GM12878 (cell line): ENCODE measurements around the gene PDE10A. TPM values are rescaled to one million over a fixed set of nuclear protein-coding genes. Genes with fewer than 3 reads are reported as not detected.
A peak's percentile ranks its signal among the peaks of the same experiment; 100 is the strongest.

ENCODE experiments used
- ATAC-seq: fragments of 200-7000 bp; cut with Tn5 transposase; 3 replicates; pipeline ENCODE4 v1.9.1; 2020; ENCODE audit warnings: mild to moderate bottlenecking, moderate library complexity
- BruUV-seq: library from RNA; stranded (reverse); fragments of 400-500 nt; replicated peaks from 2 replicates; lab custom pipeline; 2021; lab: Mats Ljungman, UMichigan
- CTCF ChIA-PET: fragments of 300-600 bp; sonication (Branson Sonifier 250); formaldehyde crosslinking; extraction: SDS; loops from one replicate; lab custom pipeline; 2021; ENCODE audit warnings: inconsistent platforms; lab: Yijun Ruan, JAX
- POLR2A ChIA-PET: fragments of 350-600 bp; formaldehyde crosslinking; extraction: SDS; loops from one replicate; lab custom pipeline; 2021; ENCODE audit warnings: inconsistent platforms; lab: Charles Lee
- RAD21 ChIA-PET: fragments of 300-600 bp; sonication (Branson Sonifier 250); formaldehyde crosslinking; loops from one replicate; lab custom pipeline; 2023; ENCODE audit warnings: antibody characterized with exemption; ENCODE audit not compliant: unreplicated experiment; lab: Charles Lee
- SMC1A ChIA-PET: fragments of 300-600 bp; sonication (Branson Sonifier 250); formaldehyde crosslinking; loops from one replicate; lab custom pipeline; 2023; ENCODE audit not compliant: unreplicated experiment, uncharacterized antibody; lab: Charles Lee
- DNase-seq: peaks from one replicate; pipeline ENCODE4 v3.0.0-alpha.2; 2011; ENCODE audit warnings: low read depth, low spot score
- FAIRE-seq: peaks from 3 replicates; lab custom pipeline; 2011; peaks lifted over from hg19 to GRCh38; lab: Jason Lieb, UNC
- H2AFZ ChIP-seq: 2 replicates; pipeline ENCODE4 v1.6.0; 2011; ENCODE audit warnings: low read depth, low read length, control low read depth; ENCODE audit not compliant: control insufficient read depth
- H3K27ac ChIP-seq: 2 replicates; pipeline ENCODE4 v1.5.1; 2011; ENCODE audit warnings: control low read depth; ENCODE audit not compliant: control insufficient read depth, insufficient read depth
- H3K27me3 ChIP-seq, 2 experiments: replicated peaks in 1 of 2; 2 replicates each; pipeline versions ENCODE4 v1.6.0 to v1.6.1; 2011; ENCODE audit warnings: low read length in 1 of 2; ENCODE audit not compliant: control insufficient read depth in 2 of 2, insufficient read depth in 2 of 2
- H3K36me3 ChIP-seq, 2 experiments: 2 replicates each; pipeline ENCODE4 v1.5.1; 2011; ENCODE audit warnings: low read length in 1 of 2; ENCODE audit not compliant: control insufficient read depth in 2 of 2, insufficient read depth in 2 of 2
- H3K4me1 ChIP-seq: 2 replicates; pipeline ENCODE4 v1.6.1; 2011; ENCODE audit warnings: mild to moderate bottlenecking, low read length, moderate library complexity, mixed read lengths; ENCODE audit not compliant: control insufficient read depth, insufficient read depth
- H3K4me2 ChIP-seq: 2 replicates; pipeline ENCODE4 v1.6.0; 2011; ENCODE audit warnings: control low read depth; ENCODE audit not compliant: control insufficient read depth, insufficient read depth
- H3K4me3 ChIP-seq: fragments of 200-600 bp; sonication (generic); 2 replicates; pipeline ENCODE4 v1.5.1; 2016
- H3K79me2 ChIP-seq: 2 replicates; pipeline ENCODE4 v1.6.0; 2011; ENCODE audit warnings: low read length; ENCODE audit not compliant: control insufficient read depth, insufficient read depth
- H3K9ac ChIP-seq: 2 replicates; pipeline ENCODE4 v1.8.0; 2011; ENCODE audit warnings: low read length, control low read depth, mixed read lengths; ENCODE audit not compliant: control insufficient read depth, insufficient read depth
- H3K9me3 ChIP-seq: replicated peaks from 3 replicates; pipeline ENCODE4 v1.5.1; 2011; ENCODE audit warnings: mild to moderate bottlenecking, low read length; ENCODE audit not compliant: control insufficient read depth, insufficient read depth
- H4K20me1 ChIP-seq: 2 replicates; pipeline ENCODE4 v1.6.0; 2011; ENCODE audit not compliant: control insufficient read depth, insufficient read depth
- ZNF207 ChIP-seq: fragments of 450-650 bp; IDR thresholded peaks from 2 replicates; pipeline ENCODE4 v1.6.1; 2014; ENCODE audit warnings: antibody characterized with exemption, mild to moderate bottlenecking, borderline replicate concordance
- WGBS: methylation state at CpG from one replicate; pipeline ENCODE4 v1.1.6; 2016; ENCODE audit warnings: low lambda C conversion rate; ENCODE audit not compliant: insufficient replicate concordance, insufficient coverage; ENCODE audit errors: missing lambda C conversion rate; 5-methylcytosine and 5-hydroxymethylcytosine counted together
- in situ Hi-C: fragments of 300-500 bp; cut with MboI; formaldehyde crosslinking; loops from 9 replicates; pipeline ENCODE4 v1.14.3; 2018; ENCODE audit warnings: mixed read lengths
- intact Hi-C: fragments of 100-400 bp; cut with micrococcal nuclease; formaldehyde crosslinking; loops from one replicate; pipeline ENCODE4 v1.14.2; 2022; ENCODE audit not compliant: unreplicated experiment
- polyA plus RNA-seq, 11 experiments: library from polyadenylated mRNA; depleted of rRNA in 4 of 11; unstranded in 6 of 11; stranded (reverse) in 5 of 11; fragments of >200 nt; fragmentation: Nextera tagmentation in 4 of 11; fragmentation: Illumina TruSeq in 1 of 11; extraction: Ambion mirVana in 4 of 11; extraction: Trizol in 1 of 11; gene quantifications; 1 replicate in 1 of 11; 2 replicates in 10 of 11; pipeline versions ENCODE4 v1.2.1 to v1.2.3, GENCODE V29; 2011 to 2016; ENCODE audit warnings: inconsistent platforms in 2 of 11, missing spikeins in 2 of 11, low read depth in 1 of 11
- total RNA-seq, 4 experiments: library from RNA; depleted of rRNA in 3 of 4; stranded (reverse); fragments of >200 nt in 3 of 4; fragmentation: Illumina TruSeq in 1 of 4; extraction: Trizol in 1 of 4; gene quantifications; 2 replicates each; pipeline versions ENCODE4 v1.2.1 to v1.2.3, GENCODE V29; 2013 to 2021
- TF ChIP-seq, protein P1 (sequence below): fragments of 450-650 bp; IDR thresholded peaks from 2 replicates; pipeline ENCODE4 v1.6.1; 2016; ENCODE audit warnings: mild to moderate bottlenecking

The PDE10A gene
- total and polyA plus RNA-seq, 10 of the 15 experiments (the other 5 are each of a cell fraction or from before 2014, with no cell fraction given), result under 0.01 to 1.3 (median 0.03) TPM; not detected in 2

- WGBS, result 10% methylated on average over 6 of the region's 6 CpGs
- no peak overlapping the region for H3K4me2 ChIP-seq
- in situ Hi-C loops (no loop called here), intact Hi-C loops (no loop called here)
- ATAC-seq, result no peak
- ChIA-PET SMC1A (interaction anchor here (2.0 kb wide), 1 partner anchor 18 kb away, joined by 6 read pairs; no protein-coding TSS in a partner anchor), CTCF (interaction anchor here (2.2 kb wide), 1 partner anchor 18 kb away, joined by 9 read pairs; no protein-coding TSS in a partner anchor), POLR2A (no interaction called here), RAD21 (interaction anchor here (1.6 kb wide), 1 partner anchor 18 kb away, joined by 4 read pairs; no protein-coding TSS in a partner anchor)
- H2AFZ ChIP-seq, result no peak overlapping the region
- FAIRE-seq, result no peak
- BruUV-seq, result no TSS peak
- no peak overlapping the region for H3K4me3 ChIP-seq
- no peaks in the 10 kb centered on the region for H3K9me3 ChIP-seq
- H3K27me3 ChIP-seq, result no peaks in the 10 kb centered on the region
- DNase-seq, result no peak
- no peaks in the 10 kb centered on the region for H4K20me1 ChIP-seq
- H3K36me3 ChIP-seq, result no peaks in the 10 kb centered on the region
- TF ChIP-seq ZNF207, result no peak
- H3K27ac ChIP-seq, result no peak overlapping the region
- H3K9ac ChIP-seq, result no peak overlapping the region
- H3K79me2 ChIP-seq, result no peaks in the 10 kb centered on the region
- H3K4me1 ChIP-seq, result no peaks in the 10 kb centered on the region
Measured at GRCh38 chr6:165458134-165458533, 204.9 kb downstream of the PDE10A start.

GRCh38 chr6:165456286-165456685 lies 206.8 kb downstream of the PDE10A start:
- CTCF ChIA-PET, result interaction anchor here (2.2 kb wide), 1 partner anchor 16 kb away, joined by 13 read pairs; no protein-coding TSS in a partner anchor

More at GRCh38 chr6:165456286-165456685, 206.8 kb downstream of the PDE10A start:
- ChIA-PET SMC1A (interaction anchor here (1.5 kb wide), 1 partner anchor 21 kb away, joined by 3 read pairs; no protein-coding TSS in a partner anchor), RAD21 (interaction anchor here (1.6 kb wide), 1 partner anchor 16 kb away, joined by 4 read pairs; no protein-coding TSS in a partner anchor), POLR2A (no interaction called here)
- H3K4me3 ChIP-seq, result no peak overlapping the region
- H3K27ac ChIP-seq, result no peak overlapping the region
- FAIRE-seq (no peak), ATAC-seq (peak; percentile 66), DNase-seq (no peak)
- H2AFZ ChIP-seq, result no peak overlapping the region
- intact Hi-C loops (no loop called here), in situ Hi-C loops (no loop called here)
- no peak overlapping the region for H3K4me2 ChIP-seq
- H3K4me1 ChIP-seq, result no peaks in the 10 kb centered on the region
- H3K36me3 ChIP-seq, result no peaks in the 10 kb centered on the region
- TF ChIP-seq, protein P1, sequence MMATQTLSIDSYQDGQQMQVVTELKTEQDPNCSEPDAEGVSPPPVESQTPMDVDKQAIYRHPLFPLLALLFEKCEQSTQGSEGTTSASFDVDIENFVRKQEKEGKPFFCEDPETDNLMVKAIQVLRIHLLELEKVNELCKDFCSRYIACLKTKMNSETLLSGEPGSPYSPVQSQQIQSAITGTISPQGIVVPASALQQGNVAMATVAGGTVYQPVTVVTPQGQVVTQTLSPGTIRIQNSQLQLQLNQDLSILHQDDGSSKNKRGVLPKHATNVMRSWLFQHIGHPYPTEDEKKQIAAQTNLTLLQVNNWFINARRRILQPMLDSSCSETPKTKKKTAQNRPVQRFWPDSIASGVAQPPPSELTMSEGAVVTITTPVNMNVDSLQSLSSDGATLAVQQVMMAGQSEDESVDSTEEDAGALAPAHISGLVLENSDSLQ, result no peak
- H3K9ac ChIP-seq, result no peak overlapping the region
- BruUV-seq, result no TSS peak
- 21% methylated on average over 3 of the region's 3 CpGs for WGBS
- H4K20me1 ChIP-seq, result no peaks in the 10 kb centered on the region
- no peaks in the 10 kb centered on the region for H3K9me3 ChIP-seq
- H3K79me2 ChIP-seq, result no peaks in the 10 kb centered on the region
- no peaks in the 10 kb centered on the region for H3K27me3 ChIP-seq
